HEK293T (cell line): ENCODE results near the gene BCL2.

ENCODE experiments used
- BHLHE40 ChIP-seq: fragments of 450-650 bp; IDR thresholded peaks from 2 replicates; pipeline ENCODE4 v1.6.1; 2016; ENCODE audit warnings: mild to moderate bottlenecking, moderate library complexity, borderline replicate concordance
- CTBP1 ChIP-seq: fragments of 450-650 bp; IDR thresholded peaks from 2 replicates; pipeline ENCODE4 v1.6.1; 2016; ENCODE audit warnings: borderline replicate concordance
- ELF4 ChIP-seq: fragments of 450-650 bp; IDR thresholded peaks from 2 replicates; pipeline ENCODE4 v1.6.1; 2017; ENCODE audit warnings: antibody characterized with exemption
- FOXA1 ChIP-seq: fragments of 450-650 bp; IDR thresholded peaks from 2 replicates; pipeline ENCODE4 v1.6.1; 2016; ENCODE audit warnings: mild to moderate bottlenecking
- FOXK2 ChIP-seq: fragments of 450-650 bp; IDR thresholded peaks from 2 replicates; pipeline ENCODE4 v1.6.1; 2016; ENCODE audit warnings: mild to moderate bottlenecking
- LEF1 ChIP-seq: fragments of 450-650 bp; IDR thresholded peaks from 2 replicates; pipeline ENCODE4 v1.6.1; 2017; ENCODE audit warnings: mild to moderate bottlenecking, borderline replicate concordance
- NFRKB ChIP-seq: fragments of 450-650 bp; IDR thresholded peaks from 2 replicates; pipeline ENCODE4 v1.6.1; 2016; ENCODE audit warnings: mild to moderate bottlenecking, moderate library complexity
- PKNOX1 ChIP-seq: fragments of 450-650 bp; IDR thresholded peaks from 2 replicates; pipeline ENCODE4 v1.6.1; 2016
- SP1 ChIP-seq: fragments of 450-650 bp; IDR thresholded peaks from 2 replicates; pipeline ENCODE4 v1.6.1; 2017
- SUZ12 ChIP-seq: fragments of 450-650 bp; IDR thresholded peaks from 2 replicates; pipeline ENCODE4 v1.6.1; 2016; ENCODE audit warnings: mild to moderate bottlenecking
- TARDBP ChIP-seq: fragments of 450-650 bp; IDR thresholded peaks from 2 replicates; pipeline ENCODE4 v1.6.1; 2016
- ZNF384 ChIP-seq: fragments of 450-650 bp; IDR thresholded peaks from 2 replicates; pipeline ENCODE4 v1.6.1; 2016

GRCh38 chr18:63339920-63340484 is 20.4 kb upstream of the BCL2 start:
- TF ChIP-seq SUZ12 (no peak), ZNF384 (no peak), NFRKB (no peak), ELF4 (no peak), PKNOX1 (no peak), CTBP1 (no peak), TARDBP (no peak), FOXK2 (no peak), BHLHE40 (no peak), LEF1 (no peak), FOXA1 (no peak), SP1 (no peak)
